HepG2 (cell line): ENCODE results near the gene ZFP14. TPM values are rescaled to one million over a fixed set of nuclear protein-coding genes. Genes with fewer than 3 reads are reported as not detected.

Experiments used
- ARID2 ChIP-seq: sonication (generic); formaldehyde crosslinking; IDR thresholded peaks from 2 replicates; pipeline ENCODE4 v1.8.1; 2022; ENCODE audit warnings: mild to moderate bottlenecking, missing genetic modification reagents, borderline replicate concordance
- CBX5 ChIP-seq: sonication (generic); formaldehyde crosslinking; IDR thresholded peaks from 2 replicates; pipeline ENCODE4 v1.4.0; 2020; ENCODE audit warnings: missing genetic modification reagents, borderline replicate concordance
- CHCHD3 ChIP-seq: sonication (generic); formaldehyde crosslinking; IDR thresholded peaks from 2 replicates; pipeline ENCODE4 v1.8.0; 2022; ENCODE audit warnings: mild to moderate bottlenecking, missing genetic modification reagents, moderate library complexity
- HOXD1 ChIP-seq: sonication (generic); formaldehyde crosslinking; IDR thresholded peaks from 2 replicates; pipeline ENCODE4 v1.5.0; 2020; ENCODE audit warnings: missing genetic modification reagents
- NAIF1 ChIP-seq: sonication (generic); formaldehyde crosslinking; IDR thresholded peaks from 2 replicates; pipeline ENCODE4 v1.5.0; 2020; ENCODE audit warnings: mild to moderate bottlenecking, missing genetic modification reagents, borderline replicate concordance
- SMAD3 ChIP-seq: sonication (generic); formaldehyde crosslinking; IDR thresholded peaks from 2 replicates; pipeline ENCODE4 v1.4.0; 2020; ENCODE audit warnings: missing genetic modification reagents
- ZNF143 ChIP-seq: sonication (generic); formaldehyde crosslinking; IDR thresholded peaks from 2 replicates; pipeline ENCODE4 v1.4.0; 2020; ENCODE audit warnings: missing genetic modification reagents
- polyA plus RNA-seq, 8 experiments: library from polyadenylated mRNA; depleted of rRNA in 3 of 8; stranded (reverse) in 7 of 8; unstranded in 1 of 8; fragments of >200 nt; fragmentation: Illumina TruSeq in 4 of 8; extraction: Trizol in 4 of 8; gene quantifications; 2 replicates each; pipeline versions ENCODE4 v1.2.1 to v1.2.3, GENCODE V29; 2011 to 2016; ENCODE audit warnings: low read depth in 4 of 8, missing spikeins in 1 of 8, mixed read lengths in 1 of 8; ENCODE audit not compliant: insufficient read depth in 1 of 8
- total RNA-seq, 5 experiments: library from RNA; depleted of rRNA; stranded (reverse); fragments of >200 nt; fragmentation: Illumina TruSeq; extraction: Trizol; gene quantifications; 2 replicates each; pipeline ENCODE4 v1.2.3, GENCODE V29; 2016; ENCODE audit warnings: low read depth in 1 of 5
- TF ChIP-seq, protein P1 (sequence below): sonication (generic); formaldehyde crosslinking; IDR thresholded peaks from 2 replicates; pipeline ENCODE4 v1.4.0; 2020; ENCODE audit warnings: missing genetic modification reagents
- TF ChIP-seq, protein P2 (sequence below): sonication (generic); formaldehyde crosslinking; IDR thresholded peaks from 2 replicates; pipeline ENCODE4 v1.4.0; 2020; ENCODE audit warnings: mild to moderate bottlenecking, missing genetic modification reagents

Gene ZFP14
- total and polyA plus RNA-seq, 2 of the 13 experiments (the other 11 are each of a cell fraction or from before 2014, with no cell fraction given), result 2.0 to 5.0 TPM

DNA sequence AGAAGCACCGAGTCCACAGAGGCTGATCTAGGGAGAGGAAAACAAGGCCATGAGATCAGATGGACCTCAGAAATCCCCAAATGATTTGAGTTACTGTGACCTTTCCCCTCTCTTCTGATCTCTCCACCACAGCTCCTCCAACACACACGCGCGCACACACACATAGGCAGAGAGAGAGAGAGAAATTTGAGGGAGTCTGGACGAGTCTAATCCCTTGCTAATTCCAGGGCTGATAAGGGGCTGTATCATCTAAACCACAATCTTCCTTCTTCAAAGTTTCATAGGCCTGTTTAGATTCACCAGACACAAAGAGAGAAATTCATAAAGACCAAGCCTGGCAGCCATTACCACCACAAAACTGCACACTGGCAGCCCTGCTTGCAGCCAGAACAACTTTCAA lies 30.8 kb upstream of the ZFP14 start (continued):
- TF ChIP-seq CHCHD3 (CRISPR knock-in tag) (no peak), HOXD1 (no peak), ZNF143 (CRISPR knock-in tag) (no peak), CBX5 (no peak), ARID2 (CRISPR knock-in tag) (no peak), SMAD3 (CRISPR knock-in tag) (no peak), NAIF1 (CRISPR knock-in tag) (no peak)
- TF ChIP-seq, protein P1, sequence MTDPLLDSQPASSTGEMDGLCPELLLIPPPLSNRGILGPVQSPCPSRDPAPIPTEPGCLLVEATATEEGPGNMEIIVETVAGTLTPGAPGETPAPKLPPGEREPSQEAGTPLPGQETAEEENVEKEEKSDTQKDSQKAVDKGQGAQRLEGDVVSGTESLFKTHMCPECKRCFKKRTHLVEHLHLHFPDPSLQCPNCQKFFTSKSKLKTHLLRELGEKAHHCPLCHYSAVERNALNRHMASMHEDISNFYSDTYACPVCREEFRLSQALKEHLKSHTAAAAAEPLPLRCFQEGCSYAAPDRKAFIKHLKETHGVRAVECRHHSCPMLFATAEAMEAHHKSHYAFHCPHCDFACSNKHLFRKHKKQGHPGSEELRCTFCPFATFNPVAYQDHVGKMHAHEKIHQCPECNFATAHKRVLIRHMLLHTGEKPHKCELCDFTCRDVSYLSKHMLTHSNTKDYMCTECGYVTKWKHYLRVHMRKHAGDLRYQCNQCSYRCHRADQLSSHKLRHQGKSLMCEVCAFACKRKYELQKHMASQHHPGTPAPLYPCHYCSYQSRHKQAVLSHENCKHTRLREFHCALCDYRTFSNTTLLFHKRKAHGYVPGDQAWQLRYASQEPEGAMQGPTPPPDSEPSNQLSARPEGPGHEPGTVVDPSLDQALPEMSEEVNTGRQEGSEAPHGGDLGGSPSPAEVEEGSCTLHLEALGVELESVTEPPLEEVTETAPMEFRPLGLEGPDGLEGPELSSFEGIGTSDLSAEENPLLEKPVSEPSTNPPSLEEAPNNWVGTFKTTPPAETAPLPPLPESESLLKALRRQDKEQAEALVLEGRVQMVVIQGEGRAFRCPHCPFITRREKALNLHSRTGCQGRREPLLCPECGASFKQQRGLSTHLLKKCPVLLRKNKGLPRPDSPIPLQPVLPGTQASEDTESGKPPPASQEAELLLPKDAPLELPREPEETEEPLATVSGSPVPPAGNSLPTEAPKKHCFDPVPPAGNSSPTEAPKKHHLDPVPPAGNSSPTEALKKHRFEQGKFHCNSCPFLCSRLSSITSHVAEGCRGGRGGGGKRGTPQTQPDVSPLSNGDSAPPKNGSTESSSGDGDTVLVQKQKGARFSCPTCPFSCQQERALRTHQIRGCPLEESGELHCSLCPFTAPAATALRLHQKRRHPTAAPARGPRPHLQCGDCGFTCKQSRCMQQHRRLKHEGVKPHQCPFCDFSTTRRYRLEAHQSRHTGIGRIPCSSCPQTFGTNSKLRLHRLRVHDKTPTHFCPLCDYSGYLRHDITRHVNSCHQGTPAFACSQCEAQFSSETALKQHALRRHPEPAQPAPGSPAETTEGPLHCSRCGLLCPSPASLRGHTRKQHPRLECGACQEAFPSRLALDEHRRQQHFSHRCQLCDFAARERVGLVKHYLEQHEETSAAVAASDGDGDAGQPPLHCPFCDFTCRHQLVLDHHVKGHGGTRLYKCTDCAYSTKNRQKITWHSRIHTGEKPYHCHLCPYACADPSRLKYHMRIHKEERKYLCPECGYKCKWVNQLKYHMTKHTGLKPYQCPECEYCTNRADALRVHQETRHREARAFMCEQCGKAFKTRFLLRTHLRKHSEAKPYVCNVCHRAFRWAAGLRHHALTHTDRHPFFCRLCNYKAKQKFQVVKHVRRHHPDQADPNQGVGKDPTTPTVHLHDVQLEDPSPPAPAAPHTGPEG (CRISPR knock-in tag), result no peak
- TF ChIP-seq, protein P2, sequence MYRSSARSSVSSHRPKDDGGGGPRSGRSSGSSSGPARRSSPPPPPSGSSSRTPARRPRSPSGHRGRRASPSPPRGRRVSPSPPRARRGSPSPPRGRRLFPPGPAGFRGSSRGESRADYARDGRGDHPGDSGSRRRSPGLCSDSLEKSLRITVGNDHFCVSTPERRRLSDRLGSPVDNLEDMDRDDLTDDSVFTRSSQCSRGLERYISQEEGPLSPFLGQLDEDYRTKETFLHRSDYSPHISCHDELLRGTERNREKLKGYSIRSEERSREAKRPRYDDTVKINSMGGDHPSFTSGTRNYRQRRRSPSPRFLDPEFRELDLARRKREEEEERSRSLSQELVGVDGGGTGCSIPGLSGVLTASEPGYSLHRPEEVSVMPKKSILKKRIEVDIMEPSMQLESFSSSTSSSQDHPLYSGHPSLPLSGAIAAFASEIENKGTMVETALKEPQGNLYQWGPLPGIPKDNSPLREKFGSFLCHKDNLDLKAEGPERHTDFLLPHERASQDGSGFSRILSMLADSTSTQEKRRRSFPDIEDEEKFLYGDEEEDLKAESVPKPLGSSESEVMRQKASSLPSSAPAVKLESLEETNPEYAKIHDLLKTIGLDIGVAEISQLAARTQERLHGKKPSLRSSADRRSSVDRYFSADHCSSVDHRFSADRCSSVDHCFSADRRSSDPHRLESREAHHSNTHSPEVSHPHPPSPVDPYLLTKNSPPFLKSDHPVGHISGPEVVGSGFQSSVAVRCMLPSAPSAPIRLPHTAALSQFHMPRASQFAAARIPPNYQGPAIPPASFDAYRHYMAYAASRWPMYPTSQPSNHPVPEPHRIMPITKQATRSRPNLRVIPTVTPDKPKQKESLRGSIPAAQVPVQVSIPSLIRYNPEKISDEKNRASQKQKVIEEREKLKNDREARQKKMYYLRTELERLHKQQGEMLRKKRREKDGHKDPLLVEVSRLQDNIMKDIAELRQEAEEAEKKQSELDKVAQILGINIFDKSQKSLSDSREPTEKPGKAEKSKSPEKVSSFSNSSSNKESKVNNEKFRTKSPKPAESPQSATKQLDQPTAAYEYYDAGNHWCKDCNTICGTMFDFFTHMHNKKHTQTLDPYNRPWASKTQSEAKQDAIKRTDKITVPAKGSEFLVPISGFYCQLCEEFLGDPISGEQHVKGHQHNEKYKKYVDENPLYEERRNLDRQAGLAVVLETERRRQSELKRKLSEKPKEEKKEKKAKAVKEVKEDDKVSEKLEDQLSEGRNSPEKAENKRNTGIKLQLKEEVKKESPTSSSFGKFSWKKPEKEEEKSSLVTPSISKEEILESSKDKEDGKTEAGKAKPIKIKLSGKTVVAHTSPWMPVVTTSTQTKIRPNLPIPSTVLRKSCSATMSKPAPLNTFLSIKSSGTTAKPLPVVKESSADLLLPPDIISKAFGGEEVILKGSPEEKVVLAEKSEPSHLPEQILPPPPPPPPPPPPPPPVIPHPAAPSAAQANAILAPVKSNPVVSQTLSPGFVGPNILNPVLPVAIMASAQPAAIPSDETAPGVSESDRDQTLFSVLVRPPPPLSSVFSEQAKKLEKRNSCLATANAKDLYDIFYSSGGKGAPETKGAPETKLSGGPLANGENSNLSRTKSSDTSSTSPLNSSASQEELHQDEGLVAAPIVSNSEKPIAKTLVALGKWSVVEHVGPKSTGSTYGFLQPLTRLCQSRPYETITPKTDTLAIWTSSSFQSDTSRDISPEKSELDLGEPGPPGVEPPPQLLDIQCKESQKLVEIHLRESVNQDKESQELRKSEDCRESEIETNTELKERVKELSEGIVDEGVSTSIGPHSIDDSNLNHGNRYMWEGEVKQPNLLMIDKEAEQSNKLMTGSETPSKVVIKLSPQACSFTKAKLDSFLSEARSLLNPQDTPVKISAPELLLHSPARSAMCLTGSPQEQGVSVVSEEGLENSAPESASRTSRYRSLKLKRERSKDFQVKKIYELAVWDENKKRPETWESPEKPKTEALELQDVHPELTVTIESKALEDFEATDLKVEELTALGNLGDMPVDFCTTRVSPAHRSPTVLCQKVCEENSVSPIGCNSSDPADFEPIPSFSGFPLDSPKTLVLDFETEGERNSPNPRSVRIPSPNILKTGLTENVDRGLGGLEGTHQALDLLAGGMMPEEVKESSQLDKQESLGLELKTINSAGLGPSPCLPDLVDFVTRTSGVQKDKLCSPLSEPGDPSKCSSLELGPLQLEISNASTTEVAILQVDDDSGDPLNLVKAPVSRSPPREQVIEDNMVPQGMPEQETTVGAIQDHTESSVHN (CRISPR knock-in tag), result no peak
- TF ChIP-seq, all 625 proteins: peak for 0
